HepG2 (cell line): ENCODE measurements around the gene ARHGAP26. TPM values are rescaled to one million over a fixed set of nuclear protein-coding genes. Genes with fewer than 3 reads are reported as not detected.

ENCODE experiments used
- ATF7-NPFF ChIP-seq: sonication (generic); formaldehyde crosslinking; IDR thresholded peaks from 2 replicates; pipeline ENCODE4 v1.8.1; 2023; ENCODE audit warnings: mild to moderate bottlenecking, low read depth, missing genetic modification reagents, moderate library complexity
- DMAP1 ChIP-seq: IDR thresholded peaks from 2 replicates; pipeline ENCODE4 v1.6.1; 2016
- ESRRA ChIP-seq: sonication (generic); formaldehyde crosslinking; IDR thresholded peaks from 2 replicates; pipeline ENCODE4 v1.5.1; 2020; ENCODE audit warnings: mild to moderate bottlenecking, low read depth, missing genetic modification reagents
- HOXA7 ChIP-seq: sonication (generic); formaldehyde crosslinking; IDR thresholded peaks from 2 replicates; pipeline ENCODE4 v1.8.1; 2022; ENCODE audit warnings: mild to moderate bottlenecking, missing genetic modification reagents, moderate library complexity
- MAF1 ChIP-seq: sonication (generic); formaldehyde crosslinking; IDR thresholded peaks from 2 replicates; pipeline ENCODE4 v1.5.0; 2020; ENCODE audit warnings: missing genetic modification reagents, borderline replicate concordance
- MBD4 ChIP-seq: IDR thresholded peaks from 2 replicates; pipeline ENCODE4 v1.6.1; 2012; ENCODE audit warnings: low read length, inconsistent platforms, borderline replicate concordance
- MZF1 ChIP-seq: sonication (generic); formaldehyde crosslinking; IDR thresholded peaks from 2 replicates; pipeline ENCODE4 v1.8.1; 2023; ENCODE audit warnings: mild to moderate bottlenecking, missing genetic modification reagents, borderline replicate concordance
- NONO ChIP-seq, 2 experiments: fragments of 450-650 bp in 1 of 2; sonication (generic) in 1 of 2; formaldehyde crosslinking in 1 of 2; IDR thresholded peaks in 1 of 2; conservative IDR thresholded peaks in 1 of 2; 2 replicates each; pipeline versions ENCODE4 v1.6.1 to v1.8.0; 2017 to 2022; ENCODE audit warnings: mild to moderate bottlenecking in 1 of 2, missing genetic modification reagents in 1 of 2, moderate library complexity in 1 of 2
- REL ChIP-seq: sonication (generic); formaldehyde crosslinking; conservative IDR thresholded peaks from 2 replicates; pipeline ENCODE4 v1.8.0; 2022; ENCODE audit warnings: mild to moderate bottlenecking, missing genetic modification reagents, moderate library complexity
- SAP130 ChIP-seq: IDR thresholded peaks from 2 replicates; pipeline ENCODE4 v1.6.1; 2016; ENCODE audit warnings: low read depth
- ZFP1 ChIP-seq: IDR thresholded peaks from 2 replicates; pipeline ENCODE4 v1.6.1; 2016
- ZIK1 ChIP-seq: sonication (generic); formaldehyde crosslinking; IDR thresholded peaks from 2 replicates; pipeline ENCODE4 v1.5.0; 2020; ENCODE audit warnings: mild to moderate bottlenecking, low read depth, missing genetic modification reagents, borderline replicate concordance
- ZKSCAN5 ChIP-seq: sonication (generic); formaldehyde crosslinking; IDR thresholded peaks from 2 replicates; pipeline ENCODE4 v1.5.1; 2020; ENCODE audit warnings: mild to moderate bottlenecking, missing genetic modification reagents
- ZNF260 ChIP-seq: sonication (generic); formaldehyde crosslinking; IDR thresholded peaks from 2 replicates; pipeline ENCODE4 v1.4.0; 2020; ENCODE audit warnings: missing genetic modification reagents, low read depth, mild to moderate bottlenecking, borderline replicate concordance
- ZNF510 ChIP-seq: sonication (generic); formaldehyde crosslinking; IDR thresholded peaks from 2 replicates; pipeline ENCODE4 v1.4.0; 2020; ENCODE audit warnings: low read depth, mild to moderate bottlenecking, missing genetic modification reagents
- ZNF768 ChIP-seq: sonication (generic); formaldehyde crosslinking; IDR thresholded peaks from 2 replicates; pipeline ENCODE4 v1.4.0; 2020; ENCODE audit warnings: missing genetic modification reagents
- ZNF839 ChIP-seq: sonication (generic); formaldehyde crosslinking; IDR thresholded peaks from 2 replicates; pipeline ENCODE4 v1.4.0; 2020; ENCODE audit warnings: missing genetic modification reagents, mild to moderate bottlenecking, borderline replicate concordance
- ZNF878 ChIP-seq: sonication (generic); formaldehyde crosslinking; IDR thresholded peaks from 2 replicates; pipeline ENCODE4 v1.8.1; 2023; ENCODE audit warnings: mild to moderate bottlenecking, missing genetic modification reagents, moderate library complexity
- polyA plus RNA-seq, 8 experiments: library from polyadenylated mRNA; depleted of rRNA in 3 of 8; stranded (reverse) in 7 of 8; unstranded in 1 of 8; fragments of >200 nt; fragmentation: Illumina TruSeq in 4 of 8; extraction: Trizol in 4 of 8; gene quantifications; 2 replicates each; pipeline versions ENCODE4 v1.2.1 to v1.2.3, GENCODE V29; 2011 to 2016; ENCODE audit warnings: low read depth in 4 of 8, missing spikeins in 1 of 8, mixed read lengths in 1 of 8; ENCODE audit not compliant: insufficient read depth in 1 of 8
- total RNA-seq, 5 experiments: library from RNA; depleted of rRNA; stranded (reverse); fragments of >200 nt; fragmentation: Illumina TruSeq; extraction: Trizol; gene quantifications; 2 replicates each; pipeline ENCODE4 v1.2.3, GENCODE V29; 2016; ENCODE audit warnings: low read depth in 1 of 5
- TF ChIP-seq, protein P1 (sequence below): sonication (generic); formaldehyde crosslinking; IDR thresholded peaks from 2 replicates; pipeline ENCODE4 v1.5.1; 2020; ENCODE audit warnings: mild to moderate bottlenecking, missing genetic modification reagents, moderate library complexity
- TF ChIP-seq, protein P2 (sequence below): IDR thresholded peaks from 2 replicates; pipeline ENCODE4 v1.6.1; 2016; ENCODE audit warnings: missing compliant biosample characterization, missing genetic modification reagents, borderline replicate concordance
- TF ChIP-seq, protein P3 (sequence below): sonication (generic); formaldehyde crosslinking; IDR thresholded peaks from 2 replicates; pipeline ENCODE4 v1.4.0; 2020; ENCODE audit warnings: low read depth, mild to moderate bottlenecking, missing genetic modification reagents

Gene ARHGAP26
- total and polyA plus RNA-seq, 2 of the 13 experiments (the other 11 are each of a cell fraction or from before 2014, with no cell fraction given) = 9.6 to 18.2 TPM

DNA sequence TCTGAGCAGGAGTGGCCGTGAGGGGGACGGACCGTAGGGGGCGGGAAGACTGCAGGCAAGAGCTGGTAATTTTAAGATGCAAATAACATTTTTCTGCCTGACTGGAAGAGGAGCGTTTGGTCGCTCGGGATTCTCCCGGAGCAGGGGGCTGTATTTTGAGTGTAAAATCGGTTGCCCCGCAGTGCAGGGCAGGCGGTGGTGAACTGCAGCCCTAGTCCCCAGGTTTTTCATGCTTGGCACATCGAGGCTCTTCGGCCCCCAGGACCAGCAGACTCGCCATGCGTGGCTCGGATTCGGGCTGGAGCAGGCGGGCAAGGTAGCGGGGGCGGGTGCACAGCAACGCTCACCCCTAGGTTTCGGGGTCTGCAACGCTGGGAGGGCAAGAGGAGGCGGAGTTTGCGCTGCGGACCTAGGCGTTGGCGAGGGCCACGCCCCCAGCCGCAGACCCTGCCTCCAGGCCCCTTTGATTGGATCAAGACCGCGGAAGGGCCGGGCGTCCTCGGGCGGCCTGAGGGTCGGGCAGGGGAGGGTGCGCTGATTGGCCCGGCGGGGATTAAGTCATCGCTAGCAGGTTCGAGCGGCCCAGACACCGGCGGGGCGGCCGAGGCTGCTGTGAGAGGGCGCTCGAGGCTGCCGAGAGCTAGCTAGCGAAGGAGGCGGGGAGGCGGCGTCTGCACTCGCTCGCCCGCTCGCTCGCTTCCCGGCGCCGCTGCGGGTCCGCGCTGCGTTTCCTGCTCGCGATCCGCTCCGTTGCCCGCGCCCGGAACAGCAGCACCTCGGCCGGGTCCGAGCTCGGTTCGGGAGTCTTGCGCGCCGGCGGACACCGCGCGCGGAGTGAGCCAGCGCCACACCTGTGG lies at the start of gene ARHGAP26 (continued):
- TF ChIP-seq, protein P1, sequence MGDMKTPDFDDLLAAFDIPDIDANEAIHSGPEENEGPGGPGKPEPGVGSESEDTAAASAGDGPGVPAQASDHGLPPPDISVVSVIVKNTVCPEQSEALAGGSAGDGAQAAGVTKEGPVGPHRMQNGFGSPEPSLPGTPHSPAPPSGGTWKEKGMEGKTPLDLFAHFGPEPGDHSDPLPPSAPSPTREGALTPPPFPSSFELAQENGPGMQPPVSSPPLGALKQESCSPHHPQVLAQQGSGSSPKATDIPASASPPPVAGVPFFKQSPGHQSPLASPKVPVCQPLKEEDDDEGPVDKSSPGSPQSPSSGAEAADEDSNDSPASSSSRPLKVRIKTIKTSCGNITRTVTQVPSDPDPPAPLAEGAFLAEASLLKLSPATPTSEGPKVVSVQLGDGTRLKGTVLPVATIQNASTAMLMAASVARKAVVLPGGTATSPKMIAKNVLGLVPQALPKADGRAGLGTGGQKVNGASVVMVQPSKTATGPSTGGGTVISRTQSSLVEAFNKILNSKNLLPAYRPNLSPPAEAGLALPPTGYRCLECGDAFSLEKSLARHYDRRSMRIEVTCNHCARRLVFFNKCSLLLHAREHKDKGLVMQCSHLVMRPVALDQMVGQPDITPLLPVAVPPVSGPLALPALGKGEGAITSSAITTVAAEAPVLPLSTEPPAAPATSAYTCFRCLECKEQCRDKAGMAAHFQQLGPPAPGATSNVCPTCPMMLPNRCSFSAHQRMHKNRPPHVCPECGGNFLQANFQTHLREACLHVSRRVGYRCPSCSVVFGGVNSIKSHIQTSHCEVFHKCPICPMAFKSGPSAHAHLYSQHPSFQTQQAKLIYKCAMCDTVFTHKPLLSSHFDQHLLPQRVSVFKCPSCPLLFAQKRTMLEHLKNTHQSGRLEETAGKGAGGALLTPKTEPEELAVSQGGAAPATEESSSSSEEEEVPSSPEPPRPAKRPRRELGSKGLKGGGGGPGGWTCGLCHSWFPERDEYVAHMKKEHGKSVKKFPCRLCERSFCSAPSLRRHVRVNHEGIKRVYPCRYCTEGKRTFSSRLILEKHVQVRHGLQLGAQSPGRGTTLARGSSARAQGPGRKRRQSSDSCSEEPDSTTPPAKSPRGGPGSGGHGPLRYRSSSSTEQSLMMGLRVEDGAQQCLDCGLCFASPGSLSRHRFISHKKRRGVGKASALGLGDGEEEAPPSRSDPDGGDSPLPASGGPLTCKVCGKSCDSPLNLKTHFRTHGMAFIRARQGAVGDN (CRISPR knock-in tag) = peak; percentile 78
- TF ChIP-seq ATF7-NPFF (no peak; the same call in 1 of the 2 replicates), SAP130 (CRISPR knock-in tag) (peak; percentile 86), MBD4 (no peak), ZFP1 (no peak), DMAP1 (CRISPR knock-in tag) (no peak), ZNF510 (no peak), ZNF768 (CRISPR knock-in tag) (peak; percentile 39; the same call in 1 of the 2 replicates), MAF1 (CRISPR knock-in tag) (no peak), ZNF878 (no peak), MZF1 (no peak), ESRRA (CRISPR knock-in tag) (no peak), HOXA7 (no peak), ZNF839 (no peak), REL (no peak; the same call in 1 of the 2 replicates), ZIK1 (CRISPR knock-in tag) (peak; percentile 33; the same call in 1 of the 2 replicates), ZNF260 (CRISPR knock-in tag) (no peak), NONO (IDR thresholded peaks at IDR 0.05) (no peak), NONO (CRISPR knock-in tag; conservative IDR thresholded peaks at IDR 0.05) (peak; percentile 44), ZKSCAN5 (CRISPR knock-in tag) (no peak)
- TF ChIP-seq, protein P2, sequence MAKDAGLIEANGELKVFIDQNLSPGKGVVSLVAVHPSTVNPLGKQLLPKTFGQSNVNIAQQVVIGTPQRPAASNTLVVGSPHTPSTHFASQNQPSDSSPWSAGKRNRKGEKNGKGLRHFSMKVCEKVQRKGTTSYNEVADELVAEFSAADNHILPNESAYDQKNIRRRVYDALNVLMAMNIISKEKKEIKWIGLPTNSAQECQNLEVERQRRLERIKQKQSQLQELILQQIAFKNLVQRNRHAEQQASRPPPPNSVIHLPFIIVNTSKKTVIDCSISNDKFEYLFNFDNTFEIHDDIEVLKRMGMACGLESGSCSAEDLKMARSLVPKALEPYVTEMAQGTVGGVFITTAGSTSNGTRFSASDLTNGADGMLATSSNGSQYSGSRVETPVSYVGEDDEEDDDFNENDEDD = no peak
- TF ChIP-seq, protein P3, sequence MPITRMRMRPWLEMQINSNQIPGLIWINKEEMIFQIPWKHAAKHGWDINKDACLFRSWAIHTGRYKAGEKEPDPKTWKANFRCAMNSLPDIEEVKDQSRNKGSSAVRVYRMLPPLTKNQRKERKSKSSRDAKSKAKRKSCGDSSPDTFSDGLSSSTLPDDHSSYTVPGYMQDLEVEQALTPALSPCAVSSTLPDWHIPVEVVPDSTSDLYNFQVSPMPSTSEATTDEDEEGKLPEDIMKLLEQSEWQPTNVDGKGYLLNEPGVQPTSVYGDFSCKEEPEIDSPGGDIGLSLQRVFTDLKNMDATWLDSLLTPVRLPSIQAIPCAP (CRISPR knock-in tag) = no peak
